DMS53 treated with DMSO at 0.1 percent for 48 hours (cell line): ENCODE data around the gene TGIF1.
A peak's percentile ranks its signal among the peaks of the same experiment; 100 is the strongest.

Source experiments
- DNase-seq: peaks from one replicate; lab custom pipeline; 2025; ENCODE audit not compliant: unreplicated experiment; lab: John Stamatoyannopoulos, UW

The TGIF1 gene

DNA sequence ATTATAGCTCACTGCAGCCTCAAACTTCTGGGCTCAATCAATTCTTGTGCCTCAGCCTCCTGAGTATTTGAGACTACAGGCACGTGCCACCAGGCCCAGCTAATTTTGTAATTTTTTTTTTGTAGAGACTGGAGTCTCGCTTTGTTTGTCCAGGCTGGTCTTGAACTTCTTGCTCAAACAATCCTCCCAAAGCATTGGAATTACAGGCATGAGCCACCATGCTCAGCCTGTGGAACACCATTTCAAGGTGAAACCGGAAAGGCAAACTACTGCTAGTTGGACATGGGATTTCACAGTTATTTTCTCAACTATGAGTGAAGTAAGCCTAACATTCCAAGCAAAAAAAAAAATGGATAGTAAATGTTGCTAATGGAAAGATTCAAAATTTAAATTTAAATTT is 20.9 kb upstream of the TGIF1 start:
- no peak for DNase-seq

GRCh38 chr18:3434685-3435084 is 15.3 kb upstream of the TGIF1 start:
- DNase-seq = no peak

GRCh38 chr18:3440341-3440740 is 9.6 kb upstream of the TGIF1 start:
- DNase-seq = no peak

DNA sequence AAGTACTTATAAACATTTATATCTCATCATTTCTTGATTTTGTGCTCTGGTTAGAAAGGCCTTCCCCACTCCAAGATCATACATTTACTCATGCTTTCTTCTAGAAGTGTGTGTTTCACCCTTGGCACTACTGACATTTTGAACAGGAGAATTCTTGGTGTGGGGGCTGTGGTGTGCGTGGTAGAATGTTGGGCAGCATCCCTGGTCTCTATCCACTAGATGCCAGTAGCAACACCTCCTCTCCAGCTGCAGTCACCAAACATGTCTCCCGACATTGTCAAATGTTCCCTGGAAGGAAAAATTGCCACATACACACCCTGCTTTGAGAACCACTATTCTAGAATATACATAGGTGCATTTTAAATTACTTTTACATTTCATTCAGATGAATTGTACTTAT is 8.7 kb upstream of the TGIF1 start:
- no peak for DNase-seq

DNA sequence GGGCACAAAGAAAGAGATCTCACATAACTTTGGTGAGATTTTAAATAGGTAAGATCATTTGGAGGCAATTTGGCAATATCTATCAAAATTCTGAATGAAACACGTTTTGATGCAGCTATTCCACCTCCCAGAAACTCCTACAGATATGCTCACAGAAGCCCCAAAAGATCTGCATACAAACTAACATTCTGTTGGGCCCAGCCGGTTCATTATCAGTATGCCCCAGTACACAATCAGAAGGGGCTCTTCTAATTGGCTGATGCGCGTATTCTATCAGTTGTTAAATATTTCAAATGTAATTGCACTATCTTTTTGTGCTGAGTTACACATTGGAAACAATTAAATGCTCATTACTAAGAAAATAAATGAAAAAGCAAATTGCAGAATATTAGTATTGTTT is 7.1 kb upstream of the TGIF1 start:
- no peak for DNase-seq

GRCh38 chr18:3444296-3444695 is 5.7 kb upstream of the TGIF1 start:
- DNase-seq = no peak

DNA sequence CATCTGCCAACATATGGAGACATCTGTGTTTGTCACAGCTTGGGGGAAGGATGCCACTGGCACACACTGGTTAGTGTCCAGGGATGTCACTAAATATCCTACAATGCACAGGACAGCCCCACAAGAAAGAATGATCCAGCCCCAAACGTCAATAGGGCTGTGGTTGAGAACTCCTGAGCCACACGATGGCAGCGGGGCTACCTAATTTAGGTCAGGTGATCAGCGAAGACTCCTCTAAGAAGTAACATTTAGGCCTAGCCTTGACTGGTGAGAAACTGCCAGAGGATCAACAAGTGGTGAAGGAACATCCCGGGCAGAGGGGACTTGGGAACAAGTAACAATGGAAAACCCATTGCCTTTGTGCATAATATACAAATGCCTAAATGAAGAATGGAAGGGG is 5.0 kb upstream of the TGIF1 start:
- no peak for DNase-seq

GRCh38 chr18:3447068-3447894 is 2.7 kb upstream of the TGIF1 start:
- DNase-seq = peak; percentile 85

DNA sequence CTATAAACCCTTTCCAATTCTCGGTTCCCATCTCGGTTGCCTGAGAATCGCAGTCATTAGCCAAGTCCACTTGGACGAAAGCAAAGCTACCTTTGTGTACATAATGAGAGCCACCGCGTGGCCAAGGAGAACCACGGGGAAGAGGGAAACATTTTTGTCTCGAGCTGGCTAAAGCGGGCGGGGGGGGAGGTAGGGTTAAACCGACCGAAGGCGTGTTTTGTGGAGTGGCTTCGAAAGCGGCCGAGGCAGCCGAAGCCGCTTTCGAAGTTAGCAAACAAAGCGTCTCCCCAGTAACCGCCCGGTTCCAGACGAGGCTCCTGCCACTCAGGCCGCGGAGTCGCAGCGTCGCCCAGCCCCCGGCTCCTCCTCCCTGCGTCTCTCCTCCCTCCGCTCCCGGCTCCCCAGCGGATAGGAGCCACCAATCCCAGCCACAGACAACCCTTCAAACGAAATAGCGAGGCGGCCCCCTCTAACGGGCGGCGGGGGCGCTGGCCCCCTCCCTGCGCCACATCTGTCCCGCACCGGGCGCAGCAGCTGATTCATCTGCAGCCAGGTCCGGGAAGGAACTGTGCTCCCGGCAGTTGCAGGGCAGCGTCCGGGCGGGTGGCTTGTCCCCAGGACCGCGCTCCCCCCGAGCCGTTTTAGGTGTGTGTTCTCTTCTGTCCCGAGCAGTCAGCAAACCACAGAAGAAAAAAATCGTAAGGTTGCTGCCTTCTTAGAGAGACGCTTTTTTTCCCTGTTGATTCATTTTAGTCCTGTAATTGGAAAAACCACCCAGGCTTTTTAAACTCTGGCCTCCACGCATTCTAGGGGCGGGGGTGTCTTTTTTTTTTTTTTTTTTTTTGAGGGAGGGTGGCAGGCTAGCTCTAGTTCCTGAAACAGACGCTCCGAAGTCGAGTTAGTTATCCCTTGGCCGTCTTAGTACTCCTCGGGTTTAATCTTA is 1.8 kb upstream of the TGIF1 start:
- DNase-seq = peak; percentile 100

DNA sequence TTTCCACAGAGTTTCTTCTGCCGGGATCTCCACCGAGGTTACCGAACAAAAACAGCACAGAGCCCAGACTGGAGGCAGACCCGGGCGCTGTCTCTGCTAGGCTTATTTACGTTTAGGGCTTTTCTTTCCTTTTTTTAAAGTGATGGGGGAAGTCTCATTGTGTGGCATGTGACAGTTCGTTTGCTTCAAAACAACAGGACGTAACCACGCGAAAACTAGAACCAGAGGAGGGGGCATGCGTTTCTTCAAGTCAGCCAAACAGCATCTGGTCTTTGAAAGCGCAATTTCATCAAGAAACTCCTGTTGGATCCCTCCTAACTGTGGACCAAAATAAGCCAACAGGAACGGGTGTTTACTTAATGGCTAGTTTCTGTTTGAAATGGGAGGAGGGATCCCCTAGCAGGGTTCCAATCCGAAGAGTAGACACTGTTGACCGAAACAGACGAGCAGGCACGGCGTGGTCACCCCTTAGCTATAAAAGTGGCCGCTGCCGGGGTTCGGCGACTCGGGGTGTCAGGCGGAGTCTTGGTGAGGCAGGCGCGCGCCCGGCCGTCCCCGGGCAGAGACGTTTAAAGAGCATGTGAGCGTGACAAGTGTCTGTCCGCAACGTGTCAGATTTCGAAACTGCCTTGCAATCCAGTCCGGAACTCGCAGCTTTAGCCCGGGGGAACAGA is 997 bp upstream of the TGIF1 start:
- peak; percentile 97 for DNase-seq

DNA sequence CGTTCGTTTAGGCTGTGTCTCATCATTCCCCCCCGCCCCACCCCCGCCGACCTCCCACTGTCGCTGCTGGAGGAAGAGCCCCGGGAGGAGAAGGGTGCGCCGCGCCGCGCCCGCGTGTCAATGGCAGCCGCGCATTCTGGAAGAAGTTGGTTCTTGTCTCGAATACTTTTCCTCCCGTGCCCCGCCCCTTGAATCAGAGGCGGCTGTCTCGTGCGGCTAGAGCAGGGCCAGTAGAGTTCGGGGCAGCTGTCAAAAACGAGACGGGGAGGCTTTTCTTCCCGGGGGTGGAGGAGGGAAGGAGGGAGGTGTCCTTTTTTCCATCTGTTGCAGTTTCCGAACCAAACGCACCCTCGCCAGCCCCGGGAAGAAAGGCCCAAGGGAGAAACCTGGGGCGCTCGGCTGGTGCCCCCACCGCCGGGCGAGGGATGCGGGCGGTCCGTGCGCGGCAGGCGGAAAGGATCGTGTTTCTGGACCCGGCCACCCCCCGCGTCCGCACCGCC is 410 bp upstream of the TGIF1 start:
- peak; percentile 91 for DNase-seq

- DNase-seq = no peak
Observed at GRCh38 chr18:3450799-3451182, 819 bp downstream of the TGIF1 start.

DNA sequence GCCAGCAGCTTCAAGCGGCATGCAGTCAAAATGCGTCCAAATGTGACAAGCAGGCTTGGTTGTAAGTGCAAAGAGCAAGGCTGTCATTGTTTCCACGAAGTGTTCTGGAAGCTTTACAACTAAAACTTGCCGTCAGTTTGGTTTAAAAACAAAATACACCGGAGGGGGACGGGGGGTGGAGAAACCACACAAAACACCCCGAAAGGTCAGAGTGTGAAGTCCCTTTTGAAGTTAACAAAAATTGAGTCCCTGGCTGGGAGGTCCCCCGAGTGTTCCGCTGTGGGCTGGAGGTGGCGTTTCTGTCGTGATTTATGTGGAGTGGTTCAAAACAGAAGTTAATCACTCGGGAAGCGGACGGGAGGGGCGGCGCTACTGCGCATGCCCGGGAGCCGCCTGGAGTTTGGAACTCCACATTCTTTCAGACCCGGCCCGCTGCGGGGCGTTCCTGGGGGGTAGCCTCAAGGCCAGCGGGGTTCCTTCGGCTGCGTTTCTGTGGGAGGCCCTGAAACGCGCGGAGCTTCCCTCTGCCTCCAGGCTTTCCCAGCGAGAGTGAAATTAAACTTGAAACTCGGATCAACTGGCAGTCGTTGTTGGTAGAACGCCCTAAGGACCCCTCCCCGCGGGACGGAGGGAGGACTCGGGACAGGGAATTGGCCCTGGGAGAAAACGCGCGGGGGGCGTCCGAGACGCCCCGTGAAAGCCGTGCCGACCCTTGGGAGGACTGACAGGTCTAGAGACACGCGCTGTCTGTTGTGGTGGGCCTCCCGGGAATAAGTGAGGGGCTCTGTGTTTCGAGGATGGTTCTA is 1.4 kb downstream of the TGIF1 start:
- peak; percentile 72 for DNase-seq

DNA sequence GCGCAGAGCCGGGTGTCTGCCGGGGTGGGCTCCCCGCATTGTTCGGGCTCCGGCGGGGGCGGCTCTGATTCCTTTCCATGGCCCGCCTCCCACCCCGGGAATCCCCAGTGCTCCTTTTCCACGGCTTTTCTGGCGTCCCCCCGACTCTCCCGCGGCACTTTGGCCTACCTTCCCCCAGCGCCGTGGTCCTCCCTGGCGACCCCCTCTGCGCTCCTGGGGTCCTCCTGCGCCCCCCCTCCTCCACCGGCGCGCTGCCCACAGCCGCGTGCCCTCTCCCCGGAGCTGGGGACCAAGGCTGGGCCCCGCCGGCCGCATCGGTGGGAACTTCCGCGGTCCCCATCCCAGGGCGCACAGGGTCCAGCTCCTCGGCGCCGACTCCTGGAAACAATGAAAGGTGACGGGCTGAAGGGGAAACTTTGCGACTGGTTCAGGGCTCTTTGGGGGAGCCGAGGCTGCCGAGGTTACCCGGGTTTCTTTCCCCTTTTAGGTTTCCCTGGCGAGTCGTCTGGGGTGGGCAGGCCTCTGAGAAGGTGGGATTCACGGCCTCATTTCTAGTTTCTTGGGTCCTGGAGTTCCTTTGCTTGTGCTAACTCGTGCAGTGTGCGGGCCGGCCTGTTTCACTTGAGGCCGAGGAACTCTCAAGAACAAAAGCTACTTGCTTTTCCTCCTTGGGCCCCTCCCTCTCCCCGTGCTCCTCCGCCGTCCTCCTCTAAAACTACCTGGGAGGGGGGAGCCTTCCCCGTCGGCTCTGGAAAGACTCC is 2.2 kb downstream of the TGIF1 start:
- DNase-seq = no peak

DNA sequence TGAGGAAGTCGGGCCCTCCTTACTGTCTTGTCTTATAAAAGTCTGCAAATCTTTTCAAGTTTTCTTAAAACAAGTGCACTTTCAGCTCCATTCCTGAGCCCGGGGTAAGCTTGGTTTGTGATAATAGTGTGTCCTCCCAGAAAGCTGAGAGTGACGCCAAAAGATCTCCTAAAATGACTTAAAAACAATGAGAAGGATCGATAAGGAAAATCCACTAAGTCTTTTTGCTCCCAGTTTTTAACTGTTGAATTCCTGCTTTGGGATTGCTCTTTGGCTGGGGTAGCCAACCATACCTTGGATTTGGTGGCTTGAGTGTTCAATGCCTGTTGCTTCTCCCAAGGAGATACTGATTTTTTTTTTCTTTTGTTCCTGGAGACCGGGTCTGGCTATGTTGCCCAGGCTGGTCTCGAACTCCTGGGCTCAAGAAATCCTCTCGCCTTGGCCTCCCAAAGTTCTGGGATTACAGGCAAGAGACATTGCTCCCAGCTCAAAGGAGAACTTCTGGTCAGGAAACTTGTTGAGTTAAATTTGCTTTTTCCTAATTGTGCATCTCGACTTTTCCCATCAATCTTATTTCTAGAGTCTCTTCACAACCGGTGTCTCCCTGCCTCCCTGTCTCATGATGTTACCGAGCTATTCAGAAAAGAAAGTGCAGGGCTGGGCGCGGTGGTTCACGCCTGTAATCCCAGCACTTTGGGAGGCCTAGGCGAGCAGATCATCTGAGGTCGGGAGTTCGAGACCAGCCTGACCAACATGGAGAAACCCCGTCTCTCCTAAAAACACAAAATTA is 3.0 kb downstream of the TGIF1 start:
- no peak for DNase-seq

DNA sequence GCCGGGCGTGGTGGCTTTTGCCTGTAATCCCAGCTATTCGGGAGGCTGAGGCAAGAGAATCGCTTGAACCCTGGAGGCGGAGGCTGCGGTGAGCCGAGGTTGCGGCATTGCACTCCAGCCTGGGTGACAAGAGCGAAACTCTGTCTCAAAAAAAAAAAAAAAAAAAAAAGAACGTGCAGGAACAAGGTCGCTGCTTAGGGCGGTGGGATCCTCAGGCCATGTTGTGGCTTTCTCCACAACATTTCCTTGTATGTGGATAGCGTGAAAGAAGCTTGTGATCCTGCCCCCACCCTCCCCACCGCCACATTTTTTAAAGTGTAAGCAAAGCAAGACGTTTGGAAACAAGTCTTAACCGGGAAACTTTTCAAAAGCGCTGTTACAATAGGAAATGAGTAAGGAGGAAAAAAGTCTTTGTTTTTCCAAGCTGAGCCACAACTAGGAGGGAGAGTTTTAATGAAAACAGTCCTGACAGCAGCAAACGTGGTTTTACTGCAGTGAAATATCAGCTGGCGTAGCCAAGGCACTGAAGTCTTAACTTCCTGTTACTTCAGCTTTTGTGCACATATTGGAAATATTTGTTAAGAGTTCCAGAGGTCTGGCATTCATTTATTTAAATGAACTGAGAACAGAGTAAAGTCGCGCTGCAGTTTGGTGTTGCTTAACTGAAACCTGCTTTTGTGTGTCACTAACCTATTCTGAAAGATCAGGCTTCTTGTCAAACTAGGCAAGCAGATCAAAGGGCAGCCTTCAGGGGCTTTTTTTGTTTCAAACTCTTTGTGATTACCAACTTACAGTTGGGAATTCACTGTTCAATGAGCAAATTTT is 3.8 kb downstream of the TGIF1 start:
- peak; percentile 77 for DNase-seq

DNA sequence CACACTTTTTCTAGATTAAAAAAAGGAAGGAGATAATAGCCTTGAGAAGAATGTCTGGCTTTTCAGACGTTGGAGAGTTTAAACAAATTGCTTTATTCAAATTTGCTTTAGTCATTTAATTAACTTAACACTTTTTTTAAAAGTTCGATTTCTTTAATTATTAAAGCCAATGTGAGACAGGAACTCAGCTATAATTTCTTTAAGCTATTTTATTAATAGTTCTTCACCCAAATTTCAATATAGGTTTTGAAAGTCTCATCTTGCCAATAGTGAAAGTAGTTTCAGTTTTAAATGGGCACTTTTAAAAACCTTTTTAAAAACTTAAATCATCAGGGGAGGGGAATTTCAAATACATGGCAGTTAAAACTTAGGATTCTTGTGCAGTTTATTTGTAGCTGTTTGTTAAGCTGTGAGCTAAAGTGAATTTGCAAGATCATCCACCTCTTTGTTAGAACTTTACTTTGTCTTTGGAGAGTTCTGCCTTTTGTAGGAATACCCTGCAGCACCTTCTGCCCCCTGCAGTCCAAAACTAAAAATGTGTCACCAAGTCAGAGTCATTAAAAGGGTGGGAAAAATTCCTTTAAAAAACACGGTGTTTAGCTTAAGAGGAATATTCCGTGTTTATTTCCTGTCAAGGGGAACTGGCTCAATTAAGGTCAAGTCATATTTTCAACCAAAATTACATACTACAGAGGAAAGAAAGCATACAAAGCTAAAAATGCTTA is 4.6 kb downstream of the TGIF1 start:
- DNase-seq = peak; percentile 74
